PC-3 (cell line): Measurements from ENCODE around the gene WWC2. TPM values are rescaled to one million over a fixed set of nuclear protein-coding genes. Genes with fewer than 3 reads are reported as not detected.

Experiments
- ATAC-seq: fragments of 200-7000 bp; cut with Tn5 transposase; 2 replicates; pipeline ENCODE4 v1.9.1; 2020; ENCODE audit warnings: mild to moderate bottlenecking, moderate library complexity
- BruUV-seq: library from RNA; stranded (reverse); fragments of 400-500 nt; replicated peaks from 2 replicates; lab custom pipeline; 2021; lab: Mats Ljungman, UMichigan
- CTCF ChIA-PET: fragments of 300-600 bp; sonication (Branson Sonifier 250); formaldehyde crosslinking; loops from one replicate; lab custom pipeline; 2022; ENCODE audit warnings: antibody characterized with exemption; lab: Charles Lee
- POLR2A ChIA-PET: fragments of 300-600 bp; sonication (Branson Sonifier 250); formaldehyde crosslinking; loops from one replicate; lab custom pipeline; 2022; ENCODE audit warnings: antibody characterized with exemption; ENCODE audit not compliant: unreplicated experiment; lab: Charles Lee
- DNase-seq: peaks from one replicate; pipeline ENCODE4 v3.0.0-alpha.2; 2015
- H2AFZ ChIP-seq: fragments of 300-600 bp; sonication (generic); 2 replicates; pipeline ENCODE4 v1.6.0; 2016; ENCODE audit warnings: antibody characterized with exemption, low read length
- H3F3A ChIP-seq: fragments of 300-600 bp; sonication (generic); one replicate; pipeline ENCODE4 v1.6.0; 2017; ENCODE audit warnings: antibody characterized with exemption, low read length, control low read depth, mild to moderate bottlenecking; ENCODE audit not compliant: unreplicated experiment
- H3K27ac ChIP-seq: fragments of 300-600 bp; sonication (generic); 2 replicates; pipeline ENCODE4 v1.5.1; 2016; ENCODE audit warnings: mild to moderate bottlenecking, low read length
- H3K27me3 ChIP-seq: fragments of 300-600 bp; sonication (generic); 2 replicates; pipeline ENCODE4 v1.6.1; 2016; ENCODE audit warnings: low read length, mixed read lengths
- H3K36me3 ChIP-seq: fragments of 300-600 bp; sonication (generic); 2 replicates; pipeline ENCODE4 v1.6.1; 2016; ENCODE audit warnings: low read depth, mixed run types, low read length, mixed read lengths
- H3K4me1 ChIP-seq: fragments of 300-600 bp; sonication (generic); 2 replicates; pipeline ENCODE4 v1.5.1; 2016; ENCODE audit warnings: low read length; ENCODE audit not compliant: insufficient read depth
- H3K4me2 ChIP-seq: fragments of 300-600 bp; sonication (generic); 2 replicates; pipeline ENCODE4 v1.6.0; 2016; ENCODE audit warnings: low read length
- H3K4me3 ChIP-seq: fragments of 300-600 bp; sonication (generic); 2 replicates; pipeline ENCODE4 v1.5.1; 2016; ENCODE audit warnings: mild to moderate bottlenecking, low read length, mixed read lengths
- H3K79me2 ChIP-seq: fragments of 300-600 bp; sonication (generic); 2 replicates; pipeline ENCODE4 v1.6.1; 2017; ENCODE audit warnings: low read length, mixed read lengths
- H3K9ac ChIP-seq: fragments of 300-600 bp; sonication (generic); 2 replicates; pipeline ENCODE4 v1.6.0; 2016; ENCODE audit warnings: mild to moderate bottlenecking, low read length
- H3K9me2 ChIP-seq: fragments of 300-600 bp; sonication (generic); replicated peaks from 2 replicates; pipeline ENCODE4 v1.6.1; 2016; ENCODE audit warnings: mixed run types, low read length, mixed read lengths
- H3K9me3 ChIP-seq: fragments of 300-600 bp; sonication (generic); 2 replicates; pipeline ENCODE4 v1.6.1; 2016; ENCODE audit warnings: low read length, mixed read lengths
- H4K20me1 ChIP-seq: fragments of 300-600 bp; sonication (generic); 2 replicates; pipeline ENCODE4 v1.6.1; 2016; ENCODE audit warnings: low read length, mixed read lengths
- CTCF ChIP-seq: fragments of 300-600 bp; sonication (generic); conservative IDR thresholded peaks from 2 replicates; pipeline ENCODE4 v1.5.1; 2017; ENCODE audit warnings: antibody characterized with exemption, low read depth, mild to moderate bottlenecking, low read length
- EZH2 ChIP-seq: fragments of 300-600 bp; sonication (generic); IDR thresholded peaks from one replicate; pipeline ENCODE4 v1.6.1; 2017; ENCODE audit warnings: antibody characterized with exemption, mild to moderate bottlenecking, low read length; ENCODE audit not compliant: unreplicated experiment
- EZH2phosphoT487 ChIP-seq: fragments of 300-600 bp; sonication (generic); IDR thresholded peaks from 2 replicates; pipeline ENCODE4 v1.6.1; 2018; ENCODE audit warnings: mild to moderate bottlenecking, antibody characterized with exemption, low read length, borderline replicate concordance
- intact Hi-C: fragments of 100-400 bp; cut with micrococcal nuclease; formaldehyde crosslinking; loops from 2 replicates; pipeline ENCODE4 v1.9.0; 2023
- total RNA-seq: library from RNA; depleted of rRNA; stranded (reverse); fragments of >200 nt; gene quantifications from 2 replicates; pipeline ENCODE4 v1.2.3, GENCODE V29; 2014

WWC2 gene
- total RNA-seq, 1 experiment from 2014 or later: 15.8 TPM

GRCh38 chr4:183161630-183162029, 62.6 kb downstream of the WWC2 start:
- no peak overlapping the region for H3K4me3 ChIP-seq
- no peaks in the 10 kb centered on the region for H4K20me1 ChIP-seq
- no TSS peak for BruUV-seq
- intact Hi-C loops: no loop called here
- no peaks in the 10 kb centered on the region for H3K9me2 ChIP-seq
- no peak for DNase-seq
- no peaks in the 10 kb centered on the region for H3K36me3 ChIP-seq
- no peak overlapping the region for H2AFZ ChIP-seq
- no peaks in the 10 kb centered on the region for H3K27me3 ChIP-seq
- peaks cover 47% of the 10 kb centered on the region for H3K79me2 ChIP-seq
- H3K4me1 ChIP-seq: peaks cover 10% of the 10 kb centered on the region
- H3K27ac ChIP-seq: no peak overlapping the region
- H3F3A ChIP-seq: no peaks in the 10 kb centered on the region
- ChIA-PET CTCF (no interaction called here), POLR2A (no interaction called here)
- no peak overlapping the region for H3K4me2 ChIP-seq
- TF ChIP-seq EZH2 (no peak), CTCF (no peak), EZH2phosphoT487 (no peak)
- H3K9ac ChIP-seq: no peak overlapping the region
- no peak for ATAC-seq
- no peaks in the 10 kb centered on the region for H3K9me3 ChIP-seq

DNA sequence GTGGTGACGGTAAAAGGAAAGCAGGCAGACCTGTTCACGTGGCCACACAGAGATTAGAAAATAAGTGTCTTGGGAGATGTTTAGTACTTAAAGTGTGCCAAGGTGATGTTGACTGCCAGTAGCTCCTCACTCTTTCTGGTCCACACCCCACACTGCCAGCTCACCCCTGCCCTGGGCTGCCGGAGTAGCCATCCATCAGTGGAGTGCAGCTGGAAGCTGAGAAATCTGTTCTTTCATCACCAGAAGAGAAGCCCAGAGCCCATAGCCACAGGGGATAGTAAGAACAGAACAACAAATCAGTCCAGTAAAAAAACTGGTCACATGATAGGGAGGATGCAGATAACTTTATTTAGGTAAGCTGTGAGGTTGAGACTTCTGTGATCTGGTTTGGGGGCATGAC, 64.1 kb downstream of the WWC2 start:
- Histone ChIP-seq H3K9ac (no peak overlapping the region), H3K4me3 (no peak overlapping the region), H3K4me1 (peaks cover 10% of the 10 kb centered on the region), H3K27ac (no peak overlapping the region), H3K27me3 (no peaks in the 10 kb centered on the region), H3K79me2 (peaks cover 54% of the 10 kb centered on the region), H3K36me3 (no peaks in the 10 kb centered on the region), H3K4me2 (no peak overlapping the region), H4K20me1 (no peaks in the 10 kb centered on the region), H3K9me3 (no peaks in the 10 kb centered on the region), H3F3A (no peaks in the 10 kb centered on the region), H2AFZ (no peak overlapping the region), H3K9me2 (no peaks in the 10 kb centered on the region)
- no peak for TF ChIP-seq CTCF
- DNase-seq (no peak), ATAC-seq (no peak)
- no TSS peak for BruUV-seq
- ChIA-PET POLR2A (no interaction called here), CTCF (no interaction called here)
- intact Hi-C loops: no loop called here

GRCh38 chr4:183164963-183165362, 65.9 kb downstream of the WWC2 start:
- Histone ChIP-seq H3K36me3 (no peaks in the 10 kb centered on the region), H3F3A (no peaks in the 10 kb centered on the region), H3K9ac (no peak overlapping the region), H3K4me1 (peaks cover 10% of the 10 kb centered on the region), H3K4me2 (no peak overlapping the region), H2AFZ (no peak overlapping the region), H3K79me2 (peaks cover 58% of the 10 kb centered on the region), H3K9me3 (no peaks in the 10 kb centered on the region), H4K20me1 (no peaks in the 10 kb centered on the region), H3K27me3 (no peaks in the 10 kb centered on the region), H3K9me2 (no peaks in the 10 kb centered on the region), H3K4me3 (no peak overlapping the region), H3K27ac (no peak overlapping the region)
- ATAC-seq: no peak
- intact Hi-C loops: no loop called here
- ChIA-PET CTCF (no interaction called here), POLR2A (no interaction called here)
- no peak for DNase-seq
- BruUV-seq: no TSS peak
- TF ChIP-seq EZH2 (no peak), EZH2phosphoT487 (no peak), CTCF (no peak)
